ENCODE data around the gene MMADHC. TPM values are rescaled to one million over a fixed set of nuclear protein-coding genes. Genes with fewer than 3 reads are reported as not detected.

The MMADHC gene
- total RNA-seq, 1 experiment from 2014 or later = 813 TPM

- DNase-seq (ENCODE audit: low spot score) = no peak
- in situ Hi-C loops (cut with HindIII; ENCODE audit: low sequenced_read_pairs) = loop anchor here (10.0 kb wide), 1 partner anchor 539 kb away; no protein-coding TSS in a partner anchor
These were observed 23.5 kb downstream of the MMADHC start for GRCh38 chr2:149564097-149564496.

GRCh38 chr2:149562324-149562723 lies 25.3 kb downstream of the MMADHC start:
- DNase-seq (ENCODE audit: low spot score) = no peak
- in situ Hi-C loops (cut with HindIII; ENCODE audit: low sequenced_read_pairs) = loop anchor here (10.0 kb wide), 1 partner anchor 538 kb away; no protein-coding TSS in a partner anchor

GRCh38 chr2:149561309-149561926 lies 26.2 kb downstream of the MMADHC start:
- in situ Hi-C loops (cut with HindIII; ENCODE audit: low sequenced_read_pairs) = loop anchor here (10.0 kb wide), 1 partner anchor 537 kb away; no protein-coding TSS in a partner anchor
- DNase-seq (ENCODE audit: low spot score) = peak; percentile 48

- DNase-seq (ENCODE audit: low spot score) = no peak
- in situ Hi-C loops (cut with HindIII; ENCODE audit: low sequenced_read_pairs) = loop anchor here (10.0 kb wide), 1 partner anchor 535 kb away; no protein-coding TSS in a partner anchor
These were observed 28.1 kb downstream of the MMADHC start for GRCh38 chr2:149559341-149560068.

GRCh38 chr2:149556452-149556851 lies 31.1 kb downstream of the MMADHC start:
- in situ Hi-C loops (cut with HindIII; ENCODE audit: low sequenced_read_pairs) = no loop called here
- DNase-seq (ENCODE audit: low spot score) = no peak

- DNase-seq (ENCODE audit: low spot score) = no peak
- in situ Hi-C loops (cut with HindIII; ENCODE audit: low sequenced_read_pairs) = no loop called here
These were observed 34.7 kb downstream of the MMADHC start for GRCh38 chr2:149552830-149553229.

- in situ Hi-C loops (cut with HindIII; ENCODE audit: low sequenced_read_pairs) = no loop called here
- no peak for DNase-seq (ENCODE audit: low spot score)
These were observed 35.3 kb downstream of the MMADHC start for GRCh38 chr2:149552226-149552625.

- in situ Hi-C loops (cut with HindIII; ENCODE audit: low sequenced_read_pairs) = no loop called here
- DNase-seq (ENCODE audit: low spot score) = no peak
These were observed 42.9 kb downstream of the MMADHC start for GRCh38 chr2:149544692-149545091.

- DNase-seq (ENCODE audit: low spot score) = no peak
- in situ Hi-C loops (cut with HindIII; ENCODE audit: low sequenced_read_pairs) = no loop called here
These were observed 43.7 kb downstream of the MMADHC start for GRCh38 chr2:149543845-149544244.

- in situ Hi-C loops (cut with HindIII; ENCODE audit: low sequenced_read_pairs) = no loop called here
These were observed 47.4 kb downstream of the MMADHC start for GRCh38 chr2:149540138-149540537.

GRCh38 chr2:149538138-149538833 lies 49.3 kb downstream of the MMADHC start:
- in situ Hi-C loops (cut with HindIII; ENCODE audit: low sequenced_read_pairs) = no loop called here
- DNase-seq (ENCODE audit: low spot score) = no peak

More at GRCh38 chr2:149540138-149540537, 47.4 kb downstream of the MMADHC start:
- no peak for DNase-seq (ENCODE audit: low spot score)

- DNase-seq (ENCODE audit: low spot score) = no peak
These were observed 50.4 kb downstream of the MMADHC start for GRCh38 chr2:149537092-149537726.

GRCh38 chr2:149536649-149537048 lies 50.9 kb downstream of the MMADHC start:
- no peak for DNase-seq (ENCODE audit: low spot score)
- in situ Hi-C loops (cut with HindIII; ENCODE audit: low sequenced_read_pairs) = no loop called here

More at GRCh38 chr2:149537092-149537726, 50.4 kb downstream of the MMADHC start:
- in situ Hi-C loops (cut with HindIII; ENCODE audit: low sequenced_read_pairs) = no loop called here

- DNase-seq (ENCODE audit: low spot score) = no peak
- in situ Hi-C loops (cut with HindIII; ENCODE audit: low sequenced_read_pairs) = no loop called here
These were observed 52.9 kb downstream of the MMADHC start for GRCh38 chr2:149534674-149535073.

GRCh38 chr2:149528983-149529382 lies 58.6 kb downstream of the MMADHC start:
- no peak for DNase-seq (ENCODE audit: low spot score)
- in situ Hi-C loops (cut with HindIII; ENCODE audit: low sequenced_read_pairs) = no loop called here

- DNase-seq (ENCODE audit: low spot score) = no peak
- in situ Hi-C loops (cut with HindIII; ENCODE audit: low sequenced_read_pairs) = no loop called here
These were observed 59.4 kb downstream of the MMADHC start for GRCh38 chr2:149527998-149528755.

- no peak for DNase-seq (ENCODE audit: low spot score)
- in situ Hi-C loops (cut with HindIII; ENCODE audit: low sequenced_read_pairs) = no loop called here
These were observed 60.9 kb downstream of the MMADHC start for GRCh38 chr2:149526689-149527088.

- no peak for DNase-seq (ENCODE audit: low spot score)
- in situ Hi-C loops (cut with HindIII; ENCODE audit: low sequenced_read_pairs) = no loop called here
These were observed 62.3 kb downstream of the MMADHC start for GRCh38 chr2:149525323-149525722.

Measured in G401 (cell line).